Mesendoderm (in vitro differentiated cells): ENCODE measurements around the gene F2R.

Experiments
- DNase-seq: peaks from one replicate; pipeline ENCODE4 v3.0.0; 2013
- H2AK5ac ChIP-seq: 2 replicates; pipeline ENCODE4 v1.6.1; 2013; ENCODE audit warnings: low read length, inconsistent platforms
- H2BK120ac ChIP-seq: 2 replicates; pipeline ENCODE4 v1.6.1; 2013; ENCODE audit warnings: low read depth, mild to moderate bottlenecking, low read length, moderate library complexity, mixed read lengths
- H2BK15ac ChIP-seq: replicated peaks from 2 replicates; pipeline ENCODE4 v1.6.1; 2013; ENCODE audit warnings: low read depth, mild to moderate bottlenecking, moderate library complexity
- H2BK5ac ChIP-seq: 2 replicates; pipeline ENCODE4 v1.6.1; 2013; ENCODE audit warnings: low read length, inconsistent platforms
- H3K18ac ChIP-seq: 2 replicates; pipeline ENCODE4 v1.6.1; 2013; ENCODE audit warnings: mild to moderate bottlenecking, low read length, mixed read lengths
- H3K23ac ChIP-seq: one replicate; pipeline ENCODE4 v1.6.1; 2013; ENCODE audit warnings: low read length
- H3K27ac ChIP-seq: 2 replicates; pipeline ENCODE4 v1.5.1; 2013; ENCODE audit warnings: low read depth, mild to moderate bottlenecking, inconsistent platforms, low read length, moderate library complexity
- H3K27me3 ChIP-seq: 2 replicates; pipeline ENCODE4 v1.6.1; 2013; ENCODE audit warnings: low read length, control low read depth, mild to moderate bottlenecking, inconsistent platforms; ENCODE audit not compliant: insufficient read depth, poor library complexity
- H3K36me3 ChIP-seq: 2 replicates; pipeline ENCODE4 v1.6.1; 2013; ENCODE audit warnings: low read length, inconsistent platforms; ENCODE audit not compliant: control insufficient read depth, insufficient read depth
- H3K4ac ChIP-seq: one replicate; pipeline ENCODE4 v1.6.1; 2013; ENCODE audit warnings: low read depth, mild to moderate bottlenecking, low read length, moderate library complexity
- H3K4me1 ChIP-seq: 2 replicates; pipeline ENCODE4 v1.6.1; 2013; ENCODE audit warnings: low read depth, low read length, inconsistent platforms; ENCODE audit not compliant: control insufficient read depth
- H3K4me2 ChIP-seq: 2 replicates; pipeline ENCODE4 v1.6.1; 2013; ENCODE audit warnings: low read length
- H3K4me3 ChIP-seq: 2 replicates; pipeline ENCODE4 v1.5.1; 2013; ENCODE audit warnings: mild to moderate bottlenecking, low read length
- H3K56ac ChIP-seq: one replicate; pipeline ENCODE4 v1.6.1; 2013; ENCODE audit warnings: low read length
- H3K79me1 ChIP-seq: 2 replicates; pipeline ENCODE4 v1.6.1; 2013; ENCODE audit warnings: low read length, inconsistent platforms
- H3K79me2 ChIP-seq: 2 replicates; pipeline ENCODE4 v1.6.1; 2013; ENCODE audit warnings: mild to moderate bottlenecking, low read length; ENCODE audit not compliant: control insufficient read depth, insufficient read depth
- H3K9ac ChIP-seq: 2 replicates; pipeline ENCODE4 v1.6.1; 2013; ENCODE audit warnings: low read length, inconsistent platforms
- H4K5ac ChIP-seq: one replicate; pipeline ENCODE4 v1.6.1; 2013; ENCODE audit warnings: low read length
- H4K8ac ChIP-seq: one replicate; pipeline ENCODE4 v1.6.1; 2013; ENCODE audit warnings: low read depth, mild to moderate bottlenecking, control low read depth, low read length, moderate library complexity
- WGBS: extraction: QIAGEN DNeasy Blood & Tissue Kit; methylation state at CpG from one replicate; pipeline ENCODE4 v1.1.7; 2013; ENCODE audit warnings: low lambda C conversion rate, missing lambda C conversion rate; ENCODE audit not compliant: insufficient coverage; ENCODE audit errors: extremely low coverage; 5-methylcytosine and 5-hydroxymethylcytosine counted together

The F2R gene

DNA sequence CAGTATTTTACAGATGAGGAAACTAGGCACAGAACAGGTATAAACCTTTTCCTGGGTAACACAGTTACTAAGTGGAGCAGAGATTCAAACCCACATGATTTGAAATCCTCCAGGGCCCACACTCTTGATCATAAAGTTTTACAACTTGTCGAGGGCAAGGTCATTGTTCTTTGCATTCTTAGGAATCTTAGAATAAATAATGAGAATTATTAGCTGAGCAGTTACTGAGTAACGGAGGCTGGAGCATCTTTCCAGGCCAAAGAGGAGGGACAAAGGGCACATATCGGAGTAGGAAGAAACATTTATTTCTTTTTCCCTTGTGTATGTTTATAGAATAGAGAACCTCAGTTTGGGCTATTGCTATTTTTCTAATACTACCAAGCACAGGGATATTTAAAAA is 27.1 kb upstream of the F2R start:
- H2BK120ac ChIP-seq = no peak overlapping the region
- no peak overlapping the region for H3K4me2 ChIP-seq
- no peaks in the 10 kb centered on the region for H3K79me1 ChIP-seq
- no peaks in the 10 kb centered on the region for H3K36me3 ChIP-seq
- no peak for DNase-seq
- no peak overlapping the region for H4K8ac ChIP-seq
- no peaks in the 10 kb centered on the region for H3K79me2 ChIP-seq
- H3K27ac ChIP-seq = no peak overlapping the region
- H2BK5ac ChIP-seq = no peak overlapping the region
- no peak overlapping the region for H3K23ac ChIP-seq
- H2BK15ac ChIP-seq = no peak overlapping the region
- no peak overlapping the region for H2AK5ac ChIP-seq
- no peak overlapping the region for H3K4me3 ChIP-seq
- no peak overlapping the region for H3K18ac ChIP-seq
- H4K5ac ChIP-seq = no peak overlapping the region
- WGBS = no CpG with 5 or more reads among the region's 3 CpGs
- H3K56ac ChIP-seq = no peak overlapping the region
- no peaks in the 10 kb centered on the region for H3K4me1 ChIP-seq
- no peaks in the 10 kb centered on the region for H3K27me3 ChIP-seq
- H3K9ac ChIP-seq = no peak overlapping the region
- H3K4ac ChIP-seq = no peak overlapping the region

DNA sequence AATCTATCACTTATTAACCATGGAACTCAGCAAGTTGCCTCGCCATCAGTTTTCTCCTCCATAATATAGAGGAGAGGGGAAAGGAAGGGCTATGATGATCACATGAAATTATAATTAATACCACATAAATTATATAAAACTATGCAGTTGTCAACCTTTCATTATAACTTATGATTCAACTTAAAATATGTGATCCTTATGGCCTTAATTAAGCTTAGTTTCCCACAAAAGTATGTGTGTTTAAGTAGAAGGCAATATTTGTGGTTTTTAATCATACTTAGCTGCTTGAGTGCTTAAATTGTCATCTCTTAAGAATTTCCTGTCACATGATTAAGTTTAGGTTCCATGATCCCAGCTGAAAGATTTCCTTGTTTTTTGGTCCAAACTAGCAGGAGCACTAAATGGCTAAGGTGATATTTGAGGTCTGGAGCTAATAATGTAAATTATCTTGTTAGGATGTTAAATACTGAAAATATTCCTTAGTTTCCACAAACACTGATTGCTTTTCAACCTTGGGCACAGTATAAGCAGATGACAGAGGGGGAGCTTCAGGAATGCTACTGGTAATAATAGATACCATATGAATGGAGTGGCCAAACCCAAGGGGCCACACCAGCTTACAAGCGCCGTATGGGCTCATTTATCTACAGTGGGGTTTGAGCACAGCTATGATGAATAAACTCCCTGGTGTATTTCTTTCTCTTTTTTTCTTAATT is 26.4 kb upstream of the F2R start:
- H3K9ac ChIP-seq = no peak overlapping the region
- WGBS = no CpG with 5 or more reads among the region's 3 CpGs
- peak overlapping the region; percentile 36 for H2BK15ac ChIP-seq
- no peaks in the 10 kb centered on the region for H3K27me3 ChIP-seq
- no peaks in the 10 kb centered on the region for H3K4me1 ChIP-seq
- no peak for DNase-seq
- no peak overlapping the region for H3K27ac ChIP-seq
- no peak overlapping the region for H3K4me2 ChIP-seq
- H3K79me2 ChIP-seq = no peaks in the 10 kb centered on the region
- H3K23ac ChIP-seq = no peak overlapping the region
- H3K36me3 ChIP-seq = no peaks in the 10 kb centered on the region
- H3K56ac ChIP-seq = no peak overlapping the region
- H3K4me3 ChIP-seq = no peak overlapping the region
- no peak overlapping the region for H4K5ac ChIP-seq
- H3K4ac ChIP-seq = no peak overlapping the region
- H2AK5ac ChIP-seq = no peak overlapping the region
- H4K8ac ChIP-seq = no peak overlapping the region
- H2BK5ac ChIP-seq = no peak overlapping the region
- H3K18ac ChIP-seq = no peak overlapping the region
- H3K79me1 ChIP-seq = no peaks in the 10 kb centered on the region
- H2BK120ac ChIP-seq = no peak overlapping the region

DNA sequence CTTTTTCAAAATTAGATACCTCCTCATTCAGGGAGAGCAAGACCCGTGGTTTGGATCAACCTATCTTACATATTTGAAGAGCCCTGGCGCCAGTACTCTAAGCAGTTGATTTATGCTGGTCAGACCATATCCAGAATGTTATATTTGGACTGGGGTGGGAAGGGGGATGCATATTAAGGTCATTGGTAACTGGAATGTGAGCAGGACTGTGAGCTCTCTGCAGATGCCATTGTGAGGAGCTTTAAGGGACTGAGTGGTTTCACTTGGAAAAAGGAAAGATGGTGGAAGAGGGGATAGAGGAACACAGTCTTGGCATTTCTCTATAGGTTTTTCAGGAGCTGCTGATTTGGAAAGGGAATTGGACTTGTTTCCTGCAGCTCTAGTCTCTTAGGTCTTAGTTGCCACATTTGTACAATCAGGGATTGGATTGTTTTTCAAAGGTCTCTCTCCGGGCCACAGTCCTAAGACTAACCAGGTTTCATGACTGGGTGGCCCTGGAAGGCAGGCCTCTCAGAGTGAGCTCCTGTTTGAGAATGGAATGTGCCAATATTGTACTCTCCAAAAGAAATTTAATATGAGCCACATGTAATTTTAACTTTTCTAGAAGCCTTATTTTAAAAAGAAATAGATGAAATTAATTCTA is 25.8 kb upstream of the F2R start:
- Histone ChIP-seq H2AK5ac (no peak overlapping the region), H4K5ac (no peak overlapping the region), H2BK120ac (no peak overlapping the region), H3K4me1 (no peaks in the 10 kb centered on the region), H3K27me3 (no peaks in the 10 kb centered on the region), H2BK15ac (no peak overlapping the region), H4K8ac (no peak overlapping the region), H3K9ac (no peak overlapping the region), H3K4ac (no peak overlapping the region), H3K36me3 (no peaks in the 10 kb centered on the region), H3K23ac (no peak overlapping the region), H3K18ac (no peak overlapping the region), H3K56ac (no peak overlapping the region), H3K4me2 (no peak overlapping the region), H3K79me1 (no peaks in the 10 kb centered on the region), H2BK5ac (no peak overlapping the region), H3K4me3 (no peak overlapping the region), H3K27ac (no peak overlapping the region), H3K79me2 (no peaks in the 10 kb centered on the region)
- WGBS = no CpG with 5 or more reads among the region's 3 CpGs
- no peak for DNase-seq

DNA sequence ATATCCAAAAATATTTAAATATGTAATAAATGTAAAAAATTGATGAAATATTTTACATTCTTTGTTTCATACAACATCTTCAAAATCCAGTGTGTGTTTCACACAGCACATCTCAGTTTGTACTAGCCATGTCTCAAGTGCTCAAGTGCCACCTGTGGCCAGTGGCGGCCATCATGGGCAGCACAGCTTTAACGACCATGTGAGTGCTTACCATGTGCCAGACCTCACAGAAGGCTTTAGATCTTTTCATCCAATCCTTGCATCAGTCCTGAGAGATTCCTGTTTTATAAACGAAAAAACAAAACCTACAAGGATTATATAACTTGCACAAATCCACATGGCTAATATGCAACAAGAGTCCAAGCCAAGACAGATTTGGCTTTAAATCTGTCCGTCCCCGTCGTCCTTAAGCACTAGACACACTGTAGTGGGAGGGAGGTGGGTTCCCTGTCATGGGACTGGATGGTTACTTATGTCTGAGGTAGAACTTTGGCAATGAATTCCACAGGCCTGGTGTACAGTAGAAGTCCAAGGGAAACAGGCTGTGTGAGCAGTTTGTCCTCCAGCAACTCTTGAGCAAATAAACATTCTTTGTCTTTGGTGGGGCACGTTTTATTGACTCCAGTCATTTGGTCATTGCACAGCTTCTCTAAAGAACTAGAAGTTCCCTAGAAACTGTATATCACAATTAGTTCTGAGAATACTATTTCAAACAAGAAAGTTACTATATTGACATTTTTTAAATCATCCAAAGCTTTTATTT is 25.0 kb upstream of the F2R start:
- H2BK5ac ChIP-seq = no peak overlapping the region
- no peak overlapping the region for H4K5ac ChIP-seq
- no peaks in the 10 kb centered on the region for H3K27me3 ChIP-seq
- H2BK15ac ChIP-seq = no peak overlapping the region
- no peaks in the 10 kb centered on the region for H3K79me2 ChIP-seq
- H3K9ac ChIP-seq = no peak overlapping the region
- H3K27ac ChIP-seq = no peak overlapping the region
- H4K8ac ChIP-seq = no peak overlapping the region
- H3K56ac ChIP-seq = peak overlapping the region; percentile 11
- H2AK5ac ChIP-seq = no peak overlapping the region
- no peak overlapping the region for H3K18ac ChIP-seq
- no peak for DNase-seq
- no CpG with 5 or more reads among the region's 7 CpGs for WGBS
- no peaks in the 10 kb centered on the region for H3K4me1 ChIP-seq
- no peaks in the 10 kb centered on the region for H3K36me3 ChIP-seq
- H3K4me2 ChIP-seq = no peak overlapping the region
- no peak overlapping the region for H3K4ac ChIP-seq
- H3K23ac ChIP-seq = no peak overlapping the region
- no peak overlapping the region for H3K4me3 ChIP-seq
- no peaks in the 10 kb centered on the region for H3K79me1 ChIP-seq
- H2BK120ac ChIP-seq = no peak overlapping the region

DNA sequence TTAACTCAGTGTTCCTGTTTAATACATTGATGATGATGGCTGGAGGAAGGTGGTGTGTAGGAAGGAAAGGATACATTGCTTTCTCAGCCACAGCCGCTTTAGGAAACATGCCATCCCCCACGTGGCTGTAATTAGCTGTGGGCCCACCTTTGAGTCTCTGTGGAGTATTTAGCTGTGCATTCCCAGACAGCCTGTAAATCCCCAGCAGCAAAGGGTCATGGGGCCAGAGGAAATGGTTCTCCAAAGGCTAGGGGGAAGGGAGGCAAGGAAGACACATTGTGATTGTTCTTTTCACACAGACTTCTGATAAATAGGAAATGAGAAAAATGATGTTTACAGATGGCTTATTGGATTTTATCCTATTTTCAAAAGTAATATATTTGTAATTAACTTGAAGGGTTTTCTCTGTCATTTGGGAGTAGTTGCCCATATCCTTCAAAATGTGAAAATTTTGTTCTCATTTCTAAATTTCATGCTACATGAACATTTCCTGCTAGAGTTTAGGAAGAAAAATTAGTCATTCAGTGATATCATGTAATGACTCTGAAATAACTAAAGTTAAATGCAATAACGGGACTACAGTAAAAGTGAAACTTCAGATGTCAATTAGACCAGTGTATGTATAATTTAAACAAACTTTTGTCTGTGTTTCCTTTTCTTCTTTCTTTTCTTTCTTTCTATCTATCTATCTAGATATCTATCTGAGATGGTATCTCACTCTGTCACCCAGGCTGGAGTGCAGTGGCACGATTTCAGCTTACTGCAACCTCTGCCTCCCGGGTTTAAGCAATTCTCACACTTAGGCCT is 24.3 kb upstream of the F2R start:
- no peak overlapping the region for H3K4ac ChIP-seq
- peak; percentile 53 for DNase-seq
- no peaks in the 10 kb centered on the region for H3K79me2 ChIP-seq
- H2AK5ac ChIP-seq = no peak overlapping the region
- no peak overlapping the region for H2BK5ac ChIP-seq
- H2BK15ac ChIP-seq = no peak overlapping the region
- no peaks in the 10 kb centered on the region for H3K4me1 ChIP-seq
- H3K56ac ChIP-seq = no peak overlapping the region
- no peaks in the 10 kb centered on the region for H3K27me3 ChIP-seq
- no peak overlapping the region for H3K18ac ChIP-seq
- H2BK120ac ChIP-seq = no peak overlapping the region
- H3K79me1 ChIP-seq = no peaks in the 10 kb centered on the region
- no peak overlapping the region for H3K9ac ChIP-seq
- H4K5ac ChIP-seq = no peak overlapping the region
- no peak overlapping the region for H3K23ac ChIP-seq
- H3K4me2 ChIP-seq = no peak overlapping the region
- H3K36me3 ChIP-seq = no peaks in the 10 kb centered on the region
- no peak overlapping the region for H3K27ac ChIP-seq
- H3K4me3 ChIP-seq = no peak overlapping the region
- no peak overlapping the region for H4K8ac ChIP-seq
- no CpG with 5 or more reads among the region's 5 CpGs for WGBS
